Measurements from ENCODE around the gene NEDD1. TPM values are rescaled to one million over a fixed set of nuclear protein-coding genes. Genes with fewer than 3 reads are reported as not detected.

Gene NEDD1
- total RNA-seq (ENCODE audit: low replicate concordance), result 19.2 and 31.7 TPM in 2 replicates
- long read RNA-seq, full-length matches to known transcripts, result 26 of 58 reads
- long read RNA-seq, partial matches to known transcripts, result 9 of 58 reads
- long read RNA-seq, other reads (novel, unspliced or antisense), result 23 of 58 reads

- Mint-ChIP-seq H3K27me3 (no peaks in the 10 kb centered on the region), H3K27ac (peak within 1 kb of the TSS; percentile 97), H3K4me3 (peak within 1 kb of the TSS; percentile 98), H3K4me1 (ENCODE audit: unreplicated experiment) (peaks cover 33% of the 10 kb centered on the region), H3K36me3 (peaks cover 11% of the 10 kb centered on the region), H3K9me3 (no peaks in the 10 kb centered on the region)
- peak; percentile 89 for DNase-seq (ENCODE audit: extremely low spot score, unreplicated experiment)
- no peak for TF ChIP-seq CTCF (conservative IDR thresholded peaks at IDR 0.05)
Measured at GRCh38 chr12:96906849-96907670, at the start of gene NEDD1. NEDD1 (plus strand) TSS chr12:96907257; CDS start chr12:96909760, 2,503 bp downstream.

- no peak for TF ChIP-seq CTCF (conservative IDR thresholded peaks at IDR 0.05)
- H3K4me1 Mint-ChIP-seq (ENCODE audit: unreplicated experiment), result peaks cover 3% of the 10 kb centered on the region
- H3K27ac Mint-ChIP-seq, result no peak overlapping the region
- H3K27me3 Mint-ChIP-seq, result peaks cover 42% of the 10 kb centered on the region
- peaks cover 5% of the 10 kb centered on the region for H3K9me3 Mint-ChIP-seq
- H3K4me3 Mint-ChIP-seq, result no peak overlapping the region
- DNase-seq (ENCODE audit: extremely low spot score, unreplicated experiment), result no peak
- H3K36me3 Mint-ChIP-seq, result no peaks in the 10 kb centered on the region
Measured at GRCh38 chr12:96858162-96858561, 48.9 kb upstream of the NEDD1 start.

GRCh38 chr12:96861656-96862055 is 45.4 kb upstream of the NEDD1 start:
- no peak for DNase-seq (ENCODE audit: extremely low spot score, unreplicated experiment)
- TF ChIP-seq CTCF (conservative IDR thresholded peaks at IDR 0.05), result no peak
- H3K4me1 Mint-ChIP-seq (ENCODE audit: unreplicated experiment), result no peaks in the 10 kb centered on the region
- H3K4me3 Mint-ChIP-seq, result no peak overlapping the region
- peaks cover 5% of the 10 kb centered on the region for H3K9me3 Mint-ChIP-seq
- no peaks in the 10 kb centered on the region for H3K36me3 Mint-ChIP-seq
- no peak overlapping the region for H3K27ac Mint-ChIP-seq
- peaks cover 36% of the 10 kb centered on the region for H3K27me3 Mint-ChIP-seq

GRCh38 chr12:96862326-96862725 is 44.7 kb upstream of the NEDD1 start:
- no peak overlapping the region for H3K27ac Mint-ChIP-seq
- TF ChIP-seq CTCF (conservative IDR thresholded peaks at IDR 0.05), result no peak
- H3K4me3 Mint-ChIP-seq, result no peak overlapping the region
- no peaks in the 10 kb centered on the region for H3K36me3 Mint-ChIP-seq
- DNase-seq (ENCODE audit: extremely low spot score, unreplicated experiment), result no peak
- H3K27me3 Mint-ChIP-seq, result peaks cover 31% of the 10 kb centered on the region
- H3K9me3 Mint-ChIP-seq, result peaks cover 5% of the 10 kb centered on the region
- no peaks in the 10 kb centered on the region for H3K4me1 Mint-ChIP-seq (ENCODE audit: unreplicated experiment)

GRCh38 chr12:96864335-96864734 is 42.7 kb upstream of the NEDD1 start:
- H3K27ac Mint-ChIP-seq, result no peak overlapping the region
- H3K36me3 Mint-ChIP-seq, result no peaks in the 10 kb centered on the region
- DNase-seq (ENCODE audit: extremely low spot score, unreplicated experiment), result no peak
- H3K9me3 Mint-ChIP-seq, result no peaks in the 10 kb centered on the region
- no peaks in the 10 kb centered on the region for H3K4me1 Mint-ChIP-seq (ENCODE audit: unreplicated experiment)
- no peak for TF ChIP-seq CTCF (conservative IDR thresholded peaks at IDR 0.05)
- no peak overlapping the region for H3K4me3 Mint-ChIP-seq
- H3K27me3 Mint-ChIP-seq, result peaks cover 15% of the 10 kb centered on the region

Measured in type B pancreatic cell (in vitro differentiated cells).